Body of pancreas (tissue), 4 donors: Measurements from ENCODE around the gene TBX15.

Experiments used
- POLR2A ChIP-seq, 3 donors: fragments of 450-650 bp; IDR thresholded peaks; one replicate each; pipeline ENCODE4 v1.6.1; 2016; ENCODE audit warnings: antibody characterized with exemption in 3 of 3, mild to moderate bottlenecking in 2 of 3
- TF ChIP-seq, protein P1 (sequence below), 7 experiments: fragments of 450-650 bp in 4 of 7; fragments of 200-600 bp in 3 of 7; sonication (generic) in 3 of 7; IDR thresholded peaks; one replicate each; pipeline ENCODE4 v1.5.1; 2016 to 2019; ENCODE audit warnings: antibody characterized with exemption in 7 of 7

DNA sequence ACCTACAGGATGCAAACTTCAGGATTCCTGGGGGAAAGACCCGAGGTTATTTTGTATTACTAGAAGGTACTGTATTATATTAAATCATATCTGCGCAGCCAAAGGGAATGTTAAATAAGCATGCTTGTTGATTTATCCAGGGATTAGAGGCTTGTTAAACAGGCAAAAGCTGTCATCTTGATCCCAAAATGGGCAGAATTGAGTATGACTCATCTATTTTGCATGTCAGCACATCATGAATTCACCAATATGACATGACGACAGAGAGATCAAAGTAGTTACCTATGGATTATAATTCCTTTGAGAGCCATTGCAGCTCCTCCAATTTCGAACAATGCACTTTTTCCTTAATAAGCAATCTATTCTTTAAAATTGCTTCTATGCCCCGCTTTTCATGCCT, 66.1 kb downstream of the TBX15 start:
- TF ChIP-seq, protein P1, sequence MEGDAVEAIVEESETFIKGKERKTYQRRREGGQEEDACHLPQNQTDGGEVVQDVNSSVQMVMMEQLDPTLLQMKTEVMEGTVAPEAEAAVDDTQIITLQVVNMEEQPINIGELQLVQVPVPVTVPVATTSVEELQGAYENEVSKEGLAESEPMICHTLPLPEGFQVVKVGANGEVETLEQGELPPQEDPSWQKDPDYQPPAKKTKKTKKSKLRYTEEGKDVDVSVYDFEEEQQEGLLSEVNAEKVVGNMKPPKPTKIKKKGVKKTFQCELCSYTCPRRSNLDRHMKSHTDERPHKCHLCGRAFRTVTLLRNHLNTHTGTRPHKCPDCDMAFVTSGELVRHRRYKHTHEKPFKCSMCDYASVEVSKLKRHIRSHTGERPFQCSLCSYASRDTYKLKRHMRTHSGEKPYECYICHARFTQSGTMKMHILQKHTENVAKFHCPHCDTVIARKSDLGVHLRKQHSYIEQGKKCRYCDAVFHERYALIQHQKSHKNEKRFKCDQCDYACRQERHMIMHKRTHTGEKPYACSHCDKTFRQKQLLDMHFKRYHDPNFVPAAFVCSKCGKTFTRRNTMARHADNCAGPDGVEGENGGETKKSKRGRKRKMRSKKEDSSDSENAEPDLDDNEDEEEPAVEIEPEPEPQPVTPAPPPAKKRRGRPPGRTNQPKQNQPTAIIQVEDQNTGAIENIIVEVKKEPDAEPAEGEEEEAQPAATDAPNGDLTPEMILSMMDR (IDR thresholded peaks at IDR 0.05): no peak
- TF ChIP-seq POLR2A (IDR thresholded peaks at IDR 0.05): no peak
